Hippocampal formation (tissue), 2 donors: ENCODE results near the gene RPS16.

Experiments
- DNase-seq, 2 donors: peaks; one replicate each; lab custom pipeline; 2025; lab: John Stamatoyannopoulos, UW

RPS16 gene

DNA sequence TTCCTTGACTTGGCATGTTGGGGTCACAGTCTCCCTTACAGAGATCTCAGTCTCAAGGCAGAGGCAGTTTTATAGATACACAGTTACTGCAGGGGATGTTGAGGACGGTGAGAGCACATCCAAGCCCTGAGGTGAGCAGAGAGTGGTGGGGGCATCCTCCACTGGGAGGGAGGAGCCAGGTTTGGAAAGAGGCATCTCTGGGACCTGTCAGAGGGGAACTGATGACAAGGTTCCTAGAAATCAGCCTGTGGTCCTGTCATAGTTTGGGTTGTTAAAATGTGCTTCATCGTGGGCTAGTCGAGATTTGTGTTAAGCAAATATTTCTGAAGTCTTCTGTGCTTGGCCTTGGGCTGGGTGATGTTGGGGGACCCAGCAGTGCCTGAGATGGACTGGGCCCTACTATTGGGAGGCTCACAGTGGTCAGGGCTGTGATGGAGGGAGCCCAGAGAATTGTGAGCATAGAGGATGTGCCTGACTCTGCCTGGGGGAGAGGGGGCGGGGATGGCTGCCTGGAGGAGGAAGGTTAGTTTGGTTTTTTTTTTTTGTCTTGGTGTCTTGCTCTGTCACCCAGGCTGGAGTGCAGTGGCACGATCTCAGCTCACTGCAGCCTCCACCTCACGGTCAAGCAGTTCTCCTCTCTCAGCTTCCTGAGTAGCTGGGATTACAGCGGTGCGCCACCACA lies 13.5 kb upstream of the RPS16 start:
- DNase-seq: no peak

DNA sequence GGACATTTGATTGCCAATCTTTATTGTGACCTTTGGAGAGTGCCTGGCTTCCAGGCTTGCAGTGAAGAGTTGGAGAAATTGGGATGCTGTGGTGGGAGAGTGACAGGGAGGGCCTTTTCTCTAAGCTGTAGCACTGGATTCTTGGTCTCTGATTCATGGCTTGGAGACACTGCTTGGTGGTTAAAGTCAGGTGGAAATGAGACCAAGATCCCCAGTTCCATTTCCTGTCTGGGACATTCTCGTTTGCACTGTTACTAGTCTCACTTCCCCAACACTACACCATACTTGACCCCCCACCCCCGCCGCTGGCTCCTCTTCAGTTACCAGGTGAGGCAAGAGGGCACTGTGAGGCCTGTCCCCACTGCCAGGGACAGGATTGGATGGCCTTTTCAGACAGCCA lies 12.5 kb upstream of the RPS16 start:
- no peak for DNase-seq

DNA sequence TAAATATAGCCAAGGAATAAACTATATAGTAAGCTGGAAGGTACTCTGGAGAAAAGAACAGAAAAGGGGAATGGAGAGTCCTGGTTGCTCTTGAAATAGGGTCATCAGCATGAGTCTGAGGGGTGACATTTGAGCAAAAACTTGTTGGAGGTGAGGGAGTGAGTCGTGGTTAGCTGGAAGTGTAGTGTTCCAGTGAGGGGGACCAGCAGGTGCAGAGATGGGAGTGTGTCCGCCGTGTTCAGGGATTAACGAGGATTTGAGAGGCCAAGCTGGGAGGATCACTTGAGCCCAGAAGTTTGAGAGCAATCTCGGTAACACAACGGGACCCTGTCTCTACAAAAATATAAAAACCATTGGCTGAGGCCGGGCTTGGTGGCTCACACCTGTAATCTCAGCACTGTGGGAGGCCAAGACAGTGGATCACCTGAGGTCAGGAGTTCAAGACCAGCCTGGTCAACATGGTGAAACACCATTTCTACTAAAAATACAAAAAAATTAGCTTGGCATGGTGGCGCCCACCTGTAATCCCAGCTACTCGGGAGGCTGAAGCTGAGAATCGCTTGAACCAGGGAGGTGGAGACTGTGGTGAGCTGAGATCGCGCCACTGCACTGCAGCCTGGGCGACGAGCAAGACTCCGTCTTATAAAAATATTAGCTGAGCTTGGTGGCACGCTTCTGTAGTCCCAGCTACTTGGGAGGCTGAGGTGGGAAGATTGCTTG lies 10.8 kb upstream of the RPS16 start:
- DNase-seq: no peak

DNA sequence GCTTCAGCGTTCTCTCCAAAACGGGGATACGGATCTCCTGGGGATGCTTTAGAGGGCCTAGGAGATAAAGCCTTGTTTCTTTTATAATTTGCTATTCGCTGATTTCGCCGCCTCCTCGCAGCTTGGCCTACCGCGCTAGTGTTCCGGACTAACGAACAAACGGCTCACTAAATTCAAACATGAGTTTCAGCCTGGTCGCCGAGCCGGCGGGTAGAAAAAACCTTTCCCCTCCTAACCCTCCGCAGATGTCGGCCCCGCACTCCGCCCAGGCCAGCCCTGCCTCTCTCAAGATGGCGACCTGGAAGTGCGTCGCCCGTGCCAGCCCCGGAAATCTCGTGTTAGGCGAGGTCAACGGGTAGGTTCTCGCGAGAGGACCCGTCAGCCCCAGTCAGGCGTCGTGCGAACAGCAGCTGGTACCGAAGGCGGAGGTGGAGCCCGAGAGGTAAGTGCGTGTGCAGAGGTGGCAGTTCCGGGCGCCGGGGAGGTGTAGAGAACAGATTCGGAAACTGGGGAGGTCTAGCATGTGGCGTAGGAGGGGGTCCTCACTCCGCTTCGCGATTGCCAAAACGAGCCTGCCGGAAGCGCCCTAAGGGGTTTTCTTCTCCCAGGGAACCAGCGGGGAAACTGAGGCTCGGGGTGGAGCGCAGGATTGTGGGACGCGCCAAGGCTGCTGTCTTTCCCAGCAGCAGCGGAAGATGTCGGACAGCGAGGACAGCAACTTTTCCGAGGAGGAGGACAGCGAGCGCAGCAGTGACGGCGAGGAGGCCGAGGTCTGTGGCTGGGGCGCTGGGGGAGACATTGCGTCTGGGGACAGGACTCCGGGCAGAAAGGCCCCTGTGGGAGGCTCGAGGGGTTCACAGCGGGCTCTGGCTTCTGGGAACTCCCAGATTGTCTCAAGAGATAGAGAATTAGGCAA lies 9.7 kb upstream of the RPS16 start, which contains the start of gene SUPT5H:
SUPT5H (plus strand) TSS at position 387 of the 916 bp plus-strand sequence; CDS start at position 696, 309 bp downstream.
- DNase-seq: peak; percentile 86 to 93

DNA sequence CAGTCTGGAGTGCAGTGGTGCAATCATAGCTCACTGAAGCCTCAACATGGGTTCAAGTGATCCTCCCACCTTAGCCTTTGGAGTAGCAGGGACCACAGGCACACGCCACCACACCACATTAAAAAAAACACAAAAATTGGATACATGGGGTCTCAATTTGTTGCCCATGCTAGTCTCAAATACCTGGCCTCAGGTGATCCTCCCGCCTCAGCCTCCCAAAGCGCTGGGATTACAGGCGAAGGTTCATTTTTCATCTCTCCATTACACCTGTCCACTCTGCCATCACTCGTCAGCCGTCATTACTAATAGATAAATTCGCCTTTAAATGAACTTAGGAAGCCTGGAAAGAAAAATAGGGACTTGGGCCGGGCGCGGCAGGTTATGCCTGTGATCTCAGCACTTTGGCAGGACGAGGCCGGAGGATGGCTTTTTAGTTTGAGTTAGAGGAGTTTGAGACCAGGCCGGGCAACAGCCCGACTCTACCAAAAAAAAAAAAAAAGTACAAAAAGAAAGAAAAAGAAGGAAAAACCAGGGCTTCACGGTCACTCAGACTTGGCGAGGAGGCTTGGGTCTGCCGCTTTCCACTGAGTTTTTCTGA lies 8.9 kb upstream of the RPS16 start:
- no peak for DNase-seq

DNA sequence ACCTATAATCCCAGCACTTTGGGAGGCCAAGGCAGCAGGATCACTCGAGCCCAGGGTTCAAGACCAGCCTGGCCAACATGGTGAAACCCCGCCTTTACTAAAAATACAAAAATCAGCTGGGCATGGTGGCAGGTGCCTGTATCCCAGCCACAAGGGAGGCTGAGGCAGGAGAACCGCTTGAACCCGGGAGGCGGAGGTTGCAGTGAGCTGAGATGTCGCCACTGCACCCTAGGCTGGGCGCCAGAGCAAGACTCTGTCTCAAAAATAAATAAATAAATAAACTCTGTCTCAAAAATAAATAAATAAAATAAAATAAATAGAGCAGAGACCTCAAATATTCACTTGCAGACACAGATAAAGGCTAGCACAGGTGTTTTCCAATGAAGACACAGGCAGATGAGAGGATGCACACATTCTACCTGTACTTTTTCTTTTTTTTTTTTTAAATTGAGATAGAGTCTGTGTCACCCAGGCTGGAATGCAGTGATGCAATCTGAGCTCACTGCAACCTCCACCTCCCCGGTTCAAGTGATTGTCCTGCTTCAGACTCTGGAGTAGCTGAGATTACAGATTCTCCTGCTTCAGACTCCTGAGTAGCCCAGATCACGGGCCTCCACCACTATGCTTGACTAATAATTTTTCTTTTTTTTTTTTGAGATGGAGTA lies 2.7 kb upstream of the RPS16 start:
- no peak for DNase-seq

DNA sequence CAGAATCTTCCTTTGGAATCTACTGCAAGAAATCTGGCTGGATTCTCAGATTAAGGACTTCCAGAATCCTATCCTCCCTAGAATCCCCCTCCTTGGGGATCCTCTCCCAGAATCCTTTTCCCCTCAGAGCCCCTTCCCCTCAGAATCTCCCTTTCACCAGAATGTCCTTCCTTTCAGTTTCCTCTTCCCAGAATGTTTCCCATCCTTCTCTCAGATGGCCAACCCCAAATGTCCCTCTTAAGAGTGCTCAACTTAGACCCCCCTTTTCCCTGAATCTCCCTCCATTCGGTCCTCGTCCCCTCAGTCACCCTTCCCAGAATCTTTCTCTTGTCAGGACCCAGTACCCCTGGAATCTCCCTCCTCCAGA lies 584 bp upstream of the RPS16 start:
- DNase-seq: no peak

DNA sequence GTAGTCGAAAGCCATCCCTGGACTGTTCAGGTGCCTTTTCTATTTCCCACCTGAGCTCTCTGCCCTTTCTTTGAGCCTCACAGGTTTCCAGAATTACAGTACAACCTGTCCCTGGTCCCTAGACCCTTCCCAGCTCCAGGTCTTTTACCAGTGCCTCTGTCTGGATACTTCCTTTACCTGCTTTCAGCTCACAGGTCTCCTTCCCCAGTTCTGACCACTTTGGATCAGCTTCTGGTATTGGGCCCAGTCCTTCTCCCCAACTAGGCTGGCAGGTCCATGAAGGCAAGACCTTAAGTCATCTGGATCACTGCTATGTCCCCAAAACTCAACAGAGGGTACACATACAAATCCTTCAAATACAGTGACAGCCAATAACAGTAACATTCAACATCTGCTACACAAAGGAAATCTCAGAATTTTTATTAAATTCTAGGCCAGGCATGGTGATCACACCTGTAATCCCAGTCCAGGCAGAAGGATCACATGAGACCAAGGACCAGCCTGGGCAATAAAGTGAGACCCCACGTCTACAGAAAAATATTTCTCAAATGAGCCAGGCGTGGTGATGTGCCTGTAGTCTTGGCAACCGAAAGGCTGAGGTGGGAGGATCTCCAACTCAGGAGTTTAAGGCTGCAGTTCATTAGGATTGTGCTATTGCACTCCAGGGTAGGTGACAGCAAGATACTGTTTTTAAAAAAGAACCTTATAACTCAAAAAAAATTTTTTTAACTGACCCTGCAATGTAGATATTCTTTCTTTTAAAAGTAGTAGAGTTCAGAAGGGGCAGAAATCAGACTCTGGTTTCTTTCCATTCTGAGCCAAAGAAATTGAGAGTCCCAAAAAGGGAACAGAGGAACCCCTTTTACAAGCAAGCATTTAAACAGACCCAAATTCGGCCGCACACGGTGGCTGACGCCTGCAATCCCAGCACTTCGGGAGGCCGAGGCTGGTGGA lies 1.3 kb downstream of the RPS16 start:
- no peak for DNase-seq

DNA sequence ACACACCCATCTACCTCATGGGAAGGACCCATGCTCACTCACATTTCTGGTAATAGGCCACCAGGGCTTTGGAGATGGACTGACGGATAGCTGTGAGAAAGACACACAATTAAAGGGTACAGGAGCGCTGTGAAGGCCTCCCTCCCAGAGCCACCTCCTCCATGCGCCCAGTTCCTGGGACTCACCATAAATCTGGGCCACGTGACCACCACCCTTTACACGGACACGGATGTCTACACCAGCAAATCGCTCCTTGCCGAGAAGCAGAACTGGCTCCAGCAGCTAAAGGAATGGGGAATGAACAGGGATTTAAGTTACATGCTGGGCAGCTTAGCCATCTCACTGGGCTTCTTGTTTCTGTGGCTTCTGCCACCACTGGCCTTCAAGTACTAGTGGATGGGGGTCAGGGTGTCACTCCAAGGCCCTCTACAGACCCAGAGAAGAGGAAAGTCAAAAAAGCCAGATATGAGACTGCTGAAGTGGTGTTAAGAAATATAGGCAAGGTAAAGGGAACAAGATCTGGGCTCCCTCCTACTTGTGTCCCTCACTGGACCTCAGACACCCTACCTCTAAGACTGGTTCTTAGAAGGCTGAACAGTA lies 2.2 kb downstream of the RPS16 start:
- DNase-seq: no peak

DNA sequence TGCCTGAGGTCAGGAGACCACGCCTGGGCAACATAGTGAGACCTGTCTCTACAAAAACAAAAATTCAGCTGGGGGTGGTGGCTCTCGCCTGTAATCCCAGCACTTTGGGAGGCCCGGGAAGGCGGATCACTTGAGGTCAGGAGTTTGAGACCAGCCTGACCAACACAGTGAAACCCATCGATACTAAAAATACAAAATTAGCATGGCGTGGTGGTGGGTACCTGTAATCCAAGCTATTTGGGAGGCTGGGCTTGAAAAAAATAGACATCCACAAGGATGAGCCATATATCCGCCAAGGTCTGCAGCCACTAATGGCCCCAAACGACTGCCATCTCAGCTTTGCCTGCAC lies 3.1 kb downstream of the RPS16 start:
- DNase-seq: no peak

DNA sequence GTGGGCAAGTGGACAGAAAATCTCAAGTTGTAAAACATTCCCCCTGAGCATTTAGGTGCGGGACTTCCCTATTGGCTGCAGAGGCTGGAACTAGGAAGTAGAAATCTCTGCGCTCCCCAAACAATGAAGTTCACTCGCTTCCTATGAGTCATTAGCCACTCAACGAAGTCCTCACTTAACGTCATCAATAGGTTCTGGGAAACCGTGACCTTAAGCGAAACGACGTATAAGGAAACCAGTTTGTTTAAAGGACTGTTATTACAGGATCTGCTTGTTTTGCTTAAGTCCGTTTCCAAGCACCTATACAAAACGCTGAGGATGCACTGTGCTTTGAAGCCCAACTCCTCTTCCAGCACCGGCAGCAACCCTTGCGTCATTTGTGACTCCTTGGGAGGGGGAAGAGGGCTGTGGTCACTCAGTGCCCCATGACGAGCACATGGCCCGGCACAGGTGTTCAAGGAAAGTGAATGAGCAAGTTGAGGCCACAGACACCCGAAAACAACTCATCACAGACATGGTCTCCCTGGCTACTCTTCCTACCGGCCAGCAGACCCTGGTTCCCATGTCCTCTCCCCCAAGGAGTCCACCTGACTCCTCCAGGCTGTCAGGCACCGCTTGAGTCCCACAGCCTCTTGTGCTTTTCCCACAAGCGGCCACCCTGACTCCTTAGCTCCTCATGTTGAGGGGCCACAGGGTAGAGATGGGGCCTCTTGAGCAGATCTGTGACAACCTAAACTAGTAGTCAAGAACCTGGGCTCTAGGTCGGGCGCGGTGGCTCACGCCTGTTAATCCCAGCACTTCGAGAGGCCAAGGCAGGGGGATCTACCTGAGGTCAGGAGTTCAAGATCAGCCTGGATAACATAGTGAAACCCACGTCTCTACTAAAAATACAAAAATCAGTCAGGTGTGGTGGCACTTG lies 4.8 kb downstream of the RPS16 start:
- no peak for DNase-seq

DNA sequence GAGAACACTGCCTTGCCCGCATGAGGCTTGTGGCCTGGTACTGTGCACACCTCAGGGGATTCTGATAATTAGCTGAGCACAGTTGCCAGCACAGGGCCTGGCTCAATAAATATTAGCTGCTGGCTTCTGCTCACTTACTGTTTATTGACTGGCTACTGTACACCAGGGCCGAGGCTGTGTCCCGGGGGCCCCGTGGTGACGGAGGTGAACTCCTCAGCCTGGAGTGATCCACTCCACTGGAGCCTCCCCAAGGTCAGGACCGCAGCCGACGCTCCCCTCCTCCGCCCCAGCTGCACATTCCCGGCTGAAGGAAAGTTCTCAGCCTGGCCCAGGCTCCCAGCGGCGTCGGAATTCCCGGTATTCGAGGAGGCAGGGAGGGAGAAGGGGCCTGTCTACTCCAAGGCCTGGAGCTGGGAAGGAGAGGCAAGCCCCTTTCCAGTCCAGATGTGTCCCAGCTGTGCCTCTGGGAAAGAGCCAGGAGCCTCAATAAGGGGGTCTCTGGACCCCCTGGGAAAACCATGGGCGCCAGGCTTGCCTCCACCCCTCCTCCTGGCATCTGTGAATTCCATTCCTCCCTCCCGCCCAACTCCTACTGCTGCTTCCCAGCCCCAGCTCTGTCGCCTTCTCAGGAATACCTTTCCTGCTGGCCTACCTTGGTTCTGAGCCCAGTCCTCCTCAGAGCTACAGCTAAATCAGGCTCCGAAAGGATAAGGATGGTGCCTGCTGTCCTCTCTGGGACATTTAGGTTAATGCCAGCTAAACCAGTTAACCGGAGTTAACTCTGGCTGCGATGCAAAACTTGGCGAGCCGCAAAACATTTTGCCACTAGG lies 7.3 kb downstream of the RPS16 start:
- DNase-seq: no peak

DNA sequence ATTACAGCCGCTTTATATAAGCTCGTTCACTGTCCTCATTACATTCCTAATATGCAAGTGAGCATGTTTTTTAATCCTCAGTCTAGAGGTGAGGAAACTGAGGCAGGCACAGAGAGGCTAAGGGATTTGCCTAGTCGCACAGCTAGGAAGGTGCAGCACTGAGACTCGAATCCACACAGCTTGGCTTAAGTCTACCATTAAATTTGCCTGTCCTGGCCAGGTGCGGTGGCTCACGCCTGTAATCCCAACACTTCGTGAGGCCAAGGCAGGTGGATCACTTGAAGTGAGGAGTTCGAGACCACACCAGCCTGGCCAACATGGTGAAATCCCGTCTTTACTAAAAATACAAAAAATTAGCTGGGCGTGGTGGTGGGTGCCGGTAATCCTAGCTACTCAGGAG lies 8.0 kb downstream of the RPS16 start:
- no peak for DNase-seq

DNA sequence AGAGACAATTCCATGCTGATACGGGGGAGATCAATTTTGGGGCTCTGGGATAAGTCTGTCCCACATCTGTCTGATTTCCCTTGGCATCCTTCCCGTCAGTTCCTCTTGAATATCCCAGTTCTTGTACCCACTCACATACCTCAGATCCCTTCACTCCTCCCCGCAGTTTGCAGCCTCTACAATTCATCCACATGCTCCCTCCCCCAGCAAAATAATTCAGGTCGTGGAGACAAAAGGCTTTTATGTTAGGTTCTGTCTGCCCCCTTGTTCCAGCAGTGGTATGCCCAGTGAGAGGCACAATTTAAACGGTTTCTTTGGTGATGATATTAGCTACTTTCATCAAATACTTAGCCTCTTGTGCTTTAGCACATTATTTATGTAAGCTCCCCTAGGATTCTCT lies 9.6 kb downstream of the RPS16 start:
- no peak for DNase-seq

DNA sequence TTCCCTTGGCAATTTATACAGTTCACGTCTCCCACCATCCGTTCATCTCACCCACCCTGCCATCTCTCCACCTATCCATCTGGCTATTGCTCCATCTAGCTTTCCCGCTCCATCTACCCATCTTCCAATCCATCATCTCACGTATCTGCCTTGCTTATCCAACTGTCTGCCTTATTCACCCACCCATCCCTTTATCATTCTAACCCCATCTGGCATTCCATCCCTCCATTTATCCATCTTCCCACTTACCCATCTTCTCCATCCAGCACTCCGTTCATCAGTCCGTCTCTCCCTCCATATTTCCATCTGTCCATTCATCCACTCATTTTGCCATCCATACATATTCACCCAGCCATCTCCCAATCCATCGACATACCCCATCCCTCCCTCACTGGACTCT lies 10.0 kb downstream of the RPS16 start:
- DNase-seq: no peak

DNA sequence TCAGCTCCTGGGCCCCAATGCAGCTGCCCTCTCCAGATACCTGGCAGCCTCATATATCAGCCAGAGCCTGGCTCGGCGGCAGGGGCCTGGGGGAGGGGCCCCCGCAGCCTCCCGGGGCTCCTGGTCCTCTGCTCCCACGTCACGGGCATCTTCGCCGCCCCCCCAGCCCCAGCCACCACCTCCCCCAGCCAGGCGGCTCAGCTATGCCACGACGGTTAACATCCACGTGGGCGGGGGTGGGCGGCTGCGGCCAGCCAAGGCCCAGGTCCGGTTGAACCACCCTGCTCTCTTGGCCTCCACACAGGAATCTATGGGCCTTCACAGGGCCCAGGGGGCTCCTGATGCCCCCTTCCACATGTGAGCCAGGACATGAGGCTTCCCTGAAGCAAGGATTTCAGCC lies 10.8 kb downstream of the RPS16 start:
- DNase-seq: no peak

DNA sequence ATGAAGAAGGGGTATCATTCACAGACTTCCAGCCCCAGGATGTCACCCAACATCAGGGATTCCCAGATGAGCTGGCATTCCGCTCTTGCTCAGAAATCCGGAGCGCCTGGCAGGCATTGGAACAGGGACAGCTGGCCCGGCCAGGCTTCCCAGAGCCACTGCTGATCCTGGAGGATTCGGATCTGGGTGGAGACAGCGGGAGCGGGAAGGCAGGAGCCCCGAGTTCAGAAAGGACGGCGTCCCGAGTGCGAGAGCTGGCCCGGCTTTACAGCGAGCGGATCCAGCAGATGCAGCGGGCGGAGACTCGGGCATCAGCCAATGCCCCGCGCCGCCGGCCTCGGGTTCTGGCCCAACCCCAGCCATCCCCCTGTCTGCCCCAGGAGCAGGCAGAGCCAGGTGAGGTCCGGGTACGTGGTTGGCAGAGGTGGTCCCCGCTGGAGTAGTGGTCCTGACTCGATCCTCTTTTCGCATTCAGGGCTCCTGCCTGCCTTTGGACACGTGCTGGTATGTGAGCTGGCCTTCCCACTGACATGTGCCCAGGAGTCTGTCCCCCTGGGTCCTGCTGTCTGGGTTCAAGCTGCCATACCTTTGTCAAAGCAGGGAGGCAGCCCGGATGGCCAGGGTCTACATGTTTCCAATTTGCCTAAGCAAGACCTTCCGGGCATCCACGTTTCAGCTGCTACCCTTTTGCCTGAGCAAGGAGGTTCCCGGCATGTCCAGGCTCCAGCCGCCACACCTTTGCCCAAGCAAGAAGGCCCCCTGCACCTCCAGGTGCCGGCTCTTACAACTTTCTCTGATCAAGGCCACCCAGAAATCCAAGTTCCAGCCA lies 12.3 kb downstream of the RPS16 start:
- no peak for DNase-seq
